ENCODE measurements around the gene RHBDL3.

- no peak for TF ChIP-seq CTCF (IDR thresholded peaks at IDR 0.05)
- no peak for TF ChIP-seq EZH2 (IDR thresholded peaks at IDR 0.05; ENCODE audit: borderline replicate concordance, insufficient read depth, low read depth, low read length, poor library complexity, severe bottlenecking)
Measured at GRCh38 chr17:32256701-32257019, 9.0 kb upstream of the RHBDL3 start.

Data from B cell (primary cell).